Measurements from ENCODE around the gene COL8A1.

GRCh38 chr3:99757966-99758365 is 119.6 kb downstream of the COL8A1 start:
- TF ChIP-seq MAX (IDR thresholded peaks at IDR 0.05; ENCODE audit: low read depth, low read length) (no peak), YY1 (IDR thresholded peaks at IDR 0.05; ENCODE audit: low read depth, low read length) (no peak), CTCF (IDR thresholded peaks at IDR 0.05 in 2 of 3, conservative IDR thresholded peaks at IDR 0.05 in 1 of 3; ENCODE audit: control insufficient read depth in 2 of 3, extremely low read depth in 1 of 3, insufficient read depth in 1 of 3, low read depth in 3 of 3, low read length in 3 of 3) (no peak), REST (IDR thresholded peaks at IDR 0.05; ENCODE audit: low read depth, low read length) (no peak), PKNOX1 (IDR thresholded peaks at IDR 0.05) (no peak), JUNB (IDR thresholded peaks at IDR 0.05) (no peak), ATF2 (IDR thresholded peaks at IDR 0.05; ENCODE audit: low read length) (no peak), MTA2 (IDR thresholded peaks at IDR 0.05; ENCODE audit: low read depth) (no peak)

All from GM12878 (cell line).